Activated CD8-positive, alpha-beta memory T cell treated with anti-CD3 and anti-CD28 coated beads, Interleukin-2, amount 50 U/mL, for 24 hours (primary cell): ENCODE data around the gene TEPSIN.

Experiments
- DNase-seq: peaks from one replicate; pipeline ENCODE4 v3.0.0-alpha.2; 2020; ENCODE audit errors: extremely low read depth

The TEPSIN gene

DNA sequence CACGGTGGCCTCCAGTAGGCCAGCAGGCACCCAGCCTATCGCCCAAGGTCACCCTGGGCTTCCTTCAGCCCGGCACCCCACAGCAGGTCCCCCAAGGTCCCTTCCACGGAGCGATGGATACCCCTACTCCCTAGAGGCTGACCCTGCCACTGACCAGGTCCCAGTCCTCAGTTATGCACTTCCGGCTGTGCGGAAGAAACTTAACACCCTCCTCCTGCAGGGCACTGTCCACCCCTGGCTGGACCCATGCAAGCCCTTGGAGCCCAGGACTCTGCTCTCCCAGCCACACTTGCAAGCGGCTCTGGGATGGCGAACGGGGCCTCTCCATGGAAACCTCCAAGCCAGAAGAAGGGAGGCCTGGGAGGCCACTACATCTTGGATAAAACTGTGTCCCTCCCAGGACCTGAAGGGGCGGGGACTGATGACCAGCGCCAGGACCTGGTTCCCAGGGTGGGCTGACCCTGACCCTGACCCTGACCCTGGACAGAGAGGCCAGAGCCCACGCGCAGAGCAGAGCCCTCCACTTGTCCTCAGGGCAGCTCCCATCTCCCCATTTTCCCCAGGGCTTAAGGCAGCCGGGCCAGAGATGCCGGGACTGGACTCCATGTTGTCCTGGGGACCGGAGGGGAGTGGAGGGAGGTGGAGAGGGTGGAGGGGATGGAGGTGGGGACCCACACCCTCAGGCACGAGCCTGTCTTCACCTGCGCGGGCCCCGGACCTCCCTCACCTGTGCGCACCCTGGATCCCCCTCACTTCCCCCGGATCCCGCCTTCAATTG is 16.8 kb downstream of the TEPSIN start:
- no peak for DNase-seq

DNA sequence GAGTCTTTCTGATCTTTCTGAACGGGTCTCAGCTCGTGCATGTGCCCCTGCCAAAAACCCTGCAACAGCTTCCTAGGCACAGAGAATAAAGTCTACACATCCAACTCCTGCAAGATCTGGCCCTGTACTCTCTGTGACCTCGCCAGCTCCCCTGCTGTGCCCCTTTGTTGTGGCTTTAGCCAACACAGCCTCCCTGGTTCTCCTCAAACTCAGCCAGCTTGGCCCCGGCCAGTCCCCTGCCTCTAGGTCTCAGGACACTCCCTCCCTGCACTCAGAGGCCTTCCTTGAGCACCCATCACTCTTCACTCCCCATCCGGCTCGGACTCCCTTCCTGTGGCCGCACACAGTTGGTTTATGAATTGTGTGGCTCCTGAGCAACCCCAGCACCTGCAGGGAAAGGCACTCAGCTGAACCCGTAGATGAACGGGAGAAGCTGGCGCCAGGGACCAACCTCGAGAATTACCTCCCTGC is 17.4 kb downstream of the TEPSIN start:
- DNase-seq: no peak

DNA sequence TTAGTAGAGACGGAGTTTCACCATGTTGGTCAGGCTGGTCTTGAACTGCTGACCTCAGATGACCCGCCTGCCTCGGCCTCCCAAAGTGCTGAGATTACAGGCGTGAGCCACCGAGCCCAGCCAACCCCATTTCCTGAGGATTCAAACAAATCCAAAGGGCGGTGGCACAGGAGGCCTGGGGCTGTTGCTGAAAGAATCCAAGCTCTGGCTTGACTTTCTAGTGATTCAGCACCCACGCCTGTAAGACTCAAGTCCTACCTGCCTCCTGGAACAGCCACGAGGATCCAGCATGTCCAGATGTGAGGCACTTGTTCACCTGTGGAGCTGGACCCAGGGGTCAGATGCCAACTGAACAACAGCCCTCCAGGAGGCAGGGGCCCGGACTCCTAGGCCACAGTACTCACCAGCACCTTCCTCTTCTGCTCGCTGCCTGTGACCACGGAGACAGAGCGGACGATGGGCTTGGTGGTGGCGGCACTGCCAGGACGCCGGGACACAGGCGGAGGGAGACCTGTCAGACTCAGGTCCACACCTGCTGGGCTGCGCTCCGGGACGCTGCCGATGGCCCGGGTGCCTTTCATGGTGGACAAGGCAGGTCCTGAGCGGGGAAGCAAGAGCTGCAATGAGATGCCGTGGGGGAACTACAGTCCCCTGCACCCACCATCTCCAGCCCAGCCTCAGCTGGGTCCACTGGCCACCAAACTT is 19.2 kb downstream of the TEPSIN start:
- DNase-seq: no peak

DNA sequence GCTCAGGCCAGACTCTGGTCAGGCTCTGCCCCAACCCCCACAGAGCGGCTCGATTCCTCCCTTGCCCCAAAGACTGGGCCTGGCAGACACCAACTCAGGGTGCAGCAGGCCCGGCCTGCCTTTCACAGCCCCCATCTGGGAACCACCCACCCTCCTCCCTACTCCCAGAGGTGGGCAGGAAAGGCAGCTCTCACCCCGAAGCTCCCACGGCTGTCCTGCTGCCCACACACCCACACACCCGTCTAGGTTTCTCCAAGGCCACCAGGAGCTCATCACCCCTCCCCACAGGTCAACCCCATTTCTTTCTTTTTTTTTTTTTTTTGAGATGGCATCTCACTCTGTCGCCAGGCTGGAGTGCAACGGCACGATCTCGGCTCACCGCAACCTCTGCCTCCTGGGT is 19.9 kb downstream of the TEPSIN start:
- DNase-seq: no peak

DNA sequence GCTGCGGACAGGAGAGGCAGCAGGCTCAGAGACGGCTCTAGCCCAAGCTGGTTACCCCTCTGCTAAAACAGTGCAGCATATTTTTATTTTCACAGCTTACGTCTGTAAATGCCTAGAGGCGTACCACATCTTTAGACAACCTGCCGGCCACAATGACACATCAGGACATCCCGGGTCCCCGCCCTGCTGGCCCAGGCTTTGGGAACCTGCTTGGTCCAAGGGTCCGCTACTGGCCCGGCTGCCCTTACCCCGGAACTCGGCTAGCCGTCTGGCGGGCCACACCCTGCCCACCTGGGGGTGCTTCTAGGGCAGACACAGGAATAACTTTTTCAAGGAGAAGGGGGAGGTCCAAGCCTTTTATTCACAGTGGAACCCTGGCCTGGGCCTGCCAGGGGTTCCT is 20.4 kb downstream of the TEPSIN start:
- DNase-seq: no peak

DNA sequence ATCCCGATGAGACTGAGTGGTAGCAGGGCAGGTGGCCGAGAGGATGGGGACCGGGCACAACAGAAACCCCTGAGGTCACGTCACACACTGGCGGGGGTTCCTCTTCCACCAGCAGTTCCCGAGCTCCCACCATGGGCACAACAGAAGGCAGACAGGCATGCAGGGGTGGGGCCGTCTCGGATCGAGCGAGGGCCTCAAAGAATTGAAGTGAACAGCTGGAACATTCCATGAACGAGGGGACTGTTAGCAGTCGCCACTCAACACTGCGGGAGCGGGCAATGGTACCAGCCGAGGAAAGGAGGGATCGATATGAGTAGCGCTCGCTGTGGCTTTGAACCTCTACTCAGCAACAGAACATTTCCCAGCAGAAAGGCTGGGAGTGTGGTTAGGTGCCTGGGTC is 21.4 kb downstream of the TEPSIN start:
- DNase-seq: no peak

DNA sequence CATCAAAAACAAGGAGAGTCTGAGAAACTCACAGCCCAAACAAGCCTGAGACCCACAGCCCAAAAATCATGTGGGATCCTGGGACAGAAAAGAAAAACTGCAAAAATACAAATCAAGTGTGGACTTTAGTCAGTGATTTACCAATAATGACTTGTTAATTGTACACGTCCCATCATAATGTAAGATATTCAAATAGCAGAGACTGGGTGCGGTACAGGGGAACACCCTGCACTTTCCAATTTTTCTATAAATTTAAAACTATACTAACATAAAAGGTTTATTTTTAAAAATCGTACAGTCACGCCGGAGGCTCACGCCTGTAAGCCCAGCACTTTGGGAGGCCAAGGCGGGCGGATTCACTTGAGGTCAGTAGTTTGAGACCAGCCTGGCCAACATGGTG is 24.9 kb downstream of the TEPSIN start:
- no peak for DNase-seq

DNA sequence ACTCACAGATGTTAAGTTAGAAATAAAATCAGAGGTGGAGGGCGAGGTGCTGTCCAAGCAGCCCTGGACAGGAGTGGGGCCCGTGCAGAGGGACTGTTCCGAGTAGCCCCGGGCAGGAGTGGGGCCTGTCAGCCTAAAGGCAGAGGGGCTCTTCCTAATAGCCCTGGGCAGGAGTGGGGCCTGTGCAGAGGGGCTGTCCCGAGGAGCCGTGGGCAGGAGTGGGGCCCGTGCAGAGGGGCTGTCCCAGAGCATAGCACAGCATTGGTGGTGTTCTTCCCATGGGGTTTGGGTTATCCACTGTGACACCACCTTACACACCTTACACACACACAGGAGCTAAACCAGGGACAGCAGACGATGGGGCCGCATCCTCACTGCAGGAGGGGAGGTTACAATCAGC is 26.5 kb downstream of the TEPSIN start:
- no peak for DNase-seq

DNA sequence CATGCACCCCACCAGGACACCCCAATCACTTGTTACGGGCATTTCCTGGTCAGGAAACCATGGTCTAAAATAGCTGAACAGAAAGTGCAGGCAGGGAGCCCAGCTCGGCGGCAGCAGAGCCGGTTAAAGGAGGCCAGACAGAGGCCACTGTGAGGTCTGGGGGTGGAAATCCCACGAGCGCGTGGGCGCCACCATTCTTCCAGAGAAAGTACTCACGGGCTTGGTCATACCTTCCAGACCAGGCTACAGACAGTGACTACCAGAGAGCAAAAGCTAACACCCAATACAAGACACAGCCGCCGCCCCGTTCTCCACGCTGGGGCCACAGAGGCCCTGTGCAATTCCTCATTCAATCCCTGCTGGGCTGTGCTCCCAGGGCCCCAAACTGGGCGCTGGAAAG is 28.0 kb downstream of the TEPSIN start:
- no peak for DNase-seq

DNA sequence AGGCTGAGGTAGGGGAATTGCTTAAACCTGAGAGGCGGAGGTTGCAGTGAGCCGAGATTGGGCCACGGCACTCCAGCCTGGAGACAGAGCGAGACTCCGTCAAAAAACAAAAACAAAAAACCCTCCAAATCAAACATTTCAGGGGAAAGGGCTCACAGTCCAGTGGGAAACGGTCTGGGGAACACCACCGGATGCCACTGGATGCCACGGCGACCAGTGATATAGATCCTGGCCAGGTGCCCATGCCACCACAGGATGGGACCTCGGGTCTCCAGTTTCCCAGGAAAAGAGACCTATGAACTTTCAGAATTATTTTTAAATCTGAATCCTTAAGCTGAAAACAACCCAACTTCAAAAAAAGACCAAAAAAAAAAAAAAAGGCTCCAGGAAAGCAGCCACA is 28.4 kb downstream of the TEPSIN start:
- no peak for DNase-seq

DNA sequence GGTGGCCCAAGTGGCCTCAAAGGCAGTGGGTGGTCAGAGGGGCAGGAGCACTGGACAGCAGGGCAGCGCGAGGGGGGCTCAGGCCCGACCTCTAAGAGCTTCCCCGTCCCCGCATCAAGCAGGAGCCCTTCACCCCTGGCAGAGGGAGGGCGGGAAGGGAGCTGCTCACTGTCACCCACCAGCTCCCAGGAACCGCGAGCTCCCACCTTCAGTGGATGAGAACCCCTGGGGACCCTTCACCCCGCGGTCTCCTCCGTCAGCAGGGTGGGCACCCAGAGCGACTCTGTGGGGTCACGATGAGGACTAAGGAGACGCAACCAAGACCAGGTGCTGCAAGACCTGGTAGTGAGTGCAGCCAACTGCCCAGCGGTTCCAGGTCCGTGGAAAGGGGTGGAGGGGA is 29.7 kb downstream of the TEPSIN start:
- DNase-seq: no peak

DNA sequence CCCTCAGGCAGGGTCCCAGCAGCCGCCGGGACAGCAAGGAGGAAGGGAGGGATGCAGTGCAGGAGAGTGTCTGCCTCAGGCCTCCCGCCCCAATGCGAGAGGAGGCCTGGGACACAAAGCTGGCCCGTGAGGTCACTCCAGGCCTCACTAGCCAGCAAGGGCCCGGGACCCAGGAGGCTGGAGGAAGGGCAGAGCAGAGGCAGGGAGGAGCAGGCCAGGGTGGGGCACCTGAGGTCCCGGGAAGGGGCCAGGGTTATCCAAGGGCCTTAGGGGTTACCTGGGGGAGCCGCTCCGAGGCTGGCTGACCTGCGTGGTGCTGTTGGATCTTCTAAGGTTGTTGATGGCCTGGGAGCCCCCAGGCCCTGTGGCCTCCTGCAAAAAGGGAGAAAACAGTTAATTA is 30.2 kb downstream of the TEPSIN start:
- DNase-seq: no peak

DNA sequence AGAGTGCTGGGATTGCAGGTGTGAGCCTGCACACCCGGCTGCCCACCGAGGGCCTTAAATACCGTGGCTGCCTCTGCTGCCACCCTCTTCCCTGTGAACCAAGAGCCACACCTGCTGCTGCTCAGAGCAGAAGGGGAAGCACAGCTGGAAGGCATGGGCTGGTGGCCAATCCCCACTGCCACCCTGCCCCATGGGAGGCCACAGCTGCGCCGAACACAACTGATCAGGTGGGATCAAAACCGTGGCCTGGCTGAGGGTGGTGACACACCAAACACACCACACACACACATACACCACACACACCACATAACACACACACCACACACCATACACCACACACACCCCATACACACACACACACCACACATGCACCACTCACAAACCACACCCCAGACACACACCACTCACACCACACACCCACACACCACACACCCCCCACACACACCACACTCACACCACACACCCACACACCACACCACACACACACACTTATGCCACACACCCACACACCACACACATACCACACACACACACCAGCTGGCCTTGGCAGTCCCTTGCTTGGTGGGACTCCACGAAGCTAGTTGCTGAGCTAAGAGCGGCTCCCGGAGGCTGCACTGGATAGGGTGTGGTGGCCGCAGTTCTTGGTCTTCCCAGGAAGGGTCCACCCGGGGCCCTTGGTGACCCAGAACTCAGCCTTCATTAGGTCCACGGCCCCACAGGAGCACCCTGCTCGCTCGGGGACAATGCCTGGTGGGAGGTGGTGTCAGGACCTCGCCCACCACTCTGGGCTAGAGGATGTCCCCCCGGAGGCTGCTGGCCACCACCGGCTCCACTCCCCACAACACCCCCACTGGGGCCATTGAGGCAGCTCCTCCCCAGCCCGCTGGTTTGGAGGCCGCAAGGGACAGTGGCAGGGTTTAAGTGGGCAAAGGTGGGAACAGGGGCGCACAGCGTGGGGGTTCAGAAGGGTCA is 31.0 kb downstream of the TEPSIN start:
- no peak for DNase-seq

DNA sequence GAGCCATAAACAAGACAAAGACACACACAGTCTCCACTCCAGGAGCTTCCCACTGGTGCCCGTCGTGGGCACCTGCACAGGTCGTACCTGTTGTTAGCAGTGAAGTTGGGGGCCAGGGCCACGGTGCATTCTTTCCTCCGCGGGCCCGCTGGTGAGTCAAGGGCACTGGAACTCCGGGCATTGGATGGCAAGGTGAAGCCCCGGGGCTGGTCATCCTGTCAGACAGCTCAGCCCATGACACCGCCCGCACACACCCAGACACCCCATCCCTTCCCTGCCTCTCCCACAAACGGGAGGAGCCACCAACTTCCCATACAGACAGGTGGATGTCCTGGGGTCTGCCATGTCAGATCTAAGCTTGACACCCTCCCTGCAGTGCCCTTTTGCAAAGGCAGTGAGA is 32.2 kb downstream of the TEPSIN start:
- DNase-seq: no peak

DNA sequence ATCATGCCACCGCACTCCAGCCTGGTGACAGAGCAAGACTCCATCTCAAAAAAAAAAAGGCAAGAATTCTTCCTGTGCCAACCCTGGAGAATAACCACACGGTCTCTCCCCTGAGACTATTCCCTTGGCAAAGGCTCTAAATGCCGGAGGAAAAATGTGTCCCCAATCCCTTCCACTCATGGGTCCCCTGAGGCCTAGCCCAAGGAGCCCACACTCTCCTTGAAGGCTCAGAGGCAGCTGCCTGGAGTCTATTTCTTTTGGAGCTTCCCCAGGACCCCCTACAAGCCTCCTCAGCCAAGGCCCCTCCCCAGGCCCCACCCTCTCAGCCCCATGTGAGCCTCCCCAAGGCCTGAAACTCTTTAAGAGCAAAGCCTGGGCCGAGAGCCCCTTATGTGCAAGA is 32.7 kb downstream of the TEPSIN start:
- DNase-seq: no peak

DNA sequence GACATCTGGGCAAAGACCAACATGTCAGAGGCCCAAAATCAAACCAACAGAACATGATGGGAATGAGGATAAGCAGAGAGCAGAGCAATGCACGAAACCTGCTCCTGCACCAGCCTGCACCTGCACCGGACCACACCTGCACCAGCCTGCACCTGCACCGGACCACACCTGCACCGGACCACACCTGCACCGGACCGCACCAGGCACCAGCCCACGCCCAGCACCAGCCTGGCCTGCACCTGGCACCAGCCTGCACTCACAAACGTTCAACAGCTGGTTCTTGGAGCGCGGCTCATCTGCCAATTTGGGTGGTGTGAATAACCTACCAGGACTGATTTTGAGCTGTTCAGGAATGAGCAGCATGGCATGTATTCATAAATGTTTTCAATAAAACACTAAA is 34.3 kb downstream of the TEPSIN start:
- no peak for DNase-seq

DNA sequence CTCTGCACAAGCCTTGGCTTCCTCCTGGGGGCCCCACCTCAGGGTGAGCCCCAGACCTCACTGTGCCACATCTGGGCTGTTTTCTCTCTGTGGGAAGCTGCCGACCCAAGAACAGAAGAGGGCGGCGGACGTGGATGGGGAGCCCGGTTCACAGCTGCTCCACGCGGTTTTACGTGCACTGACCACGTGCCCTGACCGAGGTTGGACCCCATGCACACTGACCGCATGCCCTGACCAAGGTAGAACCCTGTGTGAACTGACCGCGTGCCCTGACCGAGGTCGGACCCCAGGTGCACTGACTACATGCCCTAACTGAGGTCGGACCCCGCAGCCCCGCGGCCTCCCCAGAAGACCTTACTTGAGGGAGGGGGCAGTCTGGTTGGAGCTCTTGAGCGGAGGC is 35.7 kb downstream of the TEPSIN start:
- no peak for DNase-seq

DNA sequence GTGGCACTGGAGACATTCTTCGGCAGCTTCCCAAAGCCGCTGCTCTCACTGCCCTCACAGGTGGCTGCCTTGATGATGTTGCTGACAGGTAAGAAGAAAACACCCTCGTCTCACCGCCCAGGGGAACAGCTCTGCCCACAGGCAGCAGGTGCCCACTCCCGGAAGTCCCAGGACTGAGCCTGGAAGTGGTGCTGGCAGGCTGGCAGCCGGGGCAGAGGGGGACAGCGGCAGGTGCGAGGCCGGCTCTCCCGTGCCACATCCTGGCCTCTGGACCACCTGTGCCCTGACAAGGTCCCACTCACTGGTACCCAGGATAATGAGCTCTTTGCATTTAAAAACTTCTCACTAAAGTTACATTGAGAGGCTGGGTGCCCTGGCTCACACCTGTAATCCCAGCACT is 36.5 kb downstream of the TEPSIN start:
- no peak for DNase-seq

DNA sequence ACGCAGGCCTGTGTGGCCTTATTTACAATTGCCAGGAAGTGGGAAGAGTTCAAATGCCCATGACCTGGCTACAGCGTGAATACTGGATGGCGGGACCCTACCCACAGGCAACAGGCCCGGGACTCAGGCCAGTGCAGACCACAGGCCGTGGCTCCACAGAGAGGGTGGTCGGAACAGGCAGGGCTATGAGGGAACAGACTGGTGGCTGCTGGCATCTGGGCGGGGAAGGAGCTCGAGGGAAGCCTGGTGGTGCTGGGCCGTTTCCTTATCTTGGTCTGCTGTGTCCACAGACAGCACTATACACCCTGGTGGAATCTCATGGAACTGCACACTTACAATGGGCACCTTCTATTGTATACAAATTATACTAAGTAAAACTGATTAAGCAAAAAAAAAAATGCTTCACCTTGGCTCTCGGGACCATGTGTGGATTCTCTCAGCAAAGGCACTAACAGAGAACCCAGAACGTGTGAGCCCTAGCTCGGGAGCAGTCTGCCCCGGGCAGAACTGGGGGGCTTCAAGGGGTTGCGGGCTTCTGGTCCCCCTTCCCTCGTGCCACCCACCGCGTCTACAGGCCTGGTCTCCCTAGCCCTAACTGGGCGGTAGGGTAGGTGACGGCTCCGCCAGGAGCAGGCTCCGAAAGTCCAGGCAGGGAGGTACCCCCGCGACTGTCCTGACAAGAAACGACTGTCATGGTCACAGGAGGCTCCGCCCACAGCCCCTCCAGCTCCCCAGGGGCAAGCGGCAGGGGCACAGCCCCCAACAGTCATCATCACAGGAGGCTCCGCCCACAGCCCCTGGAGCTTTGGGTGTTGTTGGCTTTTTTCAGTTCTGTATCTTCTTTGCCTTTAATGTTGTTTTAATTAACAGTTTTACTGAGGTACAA is 37.9 kb downstream of the TEPSIN start:
- no peak for DNase-seq

DNA sequence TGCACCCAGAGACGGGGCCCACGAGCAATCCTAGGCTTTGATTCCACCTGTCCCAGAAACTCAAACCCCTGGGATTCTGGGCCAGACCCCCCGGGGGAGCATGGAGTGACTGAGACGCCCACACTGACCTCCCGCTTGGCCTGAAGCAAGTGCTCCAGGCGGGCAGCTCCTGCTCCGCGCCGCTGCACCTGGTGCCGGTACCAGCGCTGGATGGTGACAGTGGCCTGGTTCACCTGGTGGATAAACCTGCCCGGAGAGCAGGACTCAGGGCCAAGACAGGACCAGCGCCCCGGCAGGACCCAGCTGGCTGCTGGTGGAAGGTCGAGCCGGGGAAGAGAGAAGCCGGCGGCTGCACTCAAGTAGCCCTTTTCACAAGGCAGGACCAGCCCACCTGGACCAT is 38.7 kb downstream of the TEPSIN start:
- no peak for DNase-seq

DNA sequence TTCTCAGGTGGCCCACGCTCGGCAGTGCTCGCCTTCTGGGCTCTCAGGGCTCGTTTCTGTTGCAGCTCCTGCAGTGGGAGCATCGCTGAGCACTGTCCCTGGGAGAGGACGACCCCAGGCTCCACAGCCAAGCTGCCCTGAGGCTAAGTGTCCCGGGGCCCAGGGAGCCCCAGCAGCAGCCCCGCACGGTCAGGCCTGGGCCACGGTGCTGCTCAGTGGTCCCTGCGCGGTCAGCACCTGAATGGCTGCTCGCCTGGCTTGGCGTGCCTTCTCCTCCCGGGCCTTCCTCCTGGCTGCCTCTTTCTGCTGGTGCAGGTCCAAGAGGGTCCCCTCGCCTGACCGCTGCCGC is 39.4 kb downstream of the TEPSIN start:
- DNase-seq: no peak
